KMS-11 (cell line): ENCODE data around the gene ZBED4.

Source experiments
- H2AFZ ChIP-seq: fragments of 200-600 bp; sonication (generic); 2 replicates; pipeline ENCODE4 v1.6.1; 2016; ENCODE audit warnings: antibody characterized with exemption, mixed run types, low read depth
- H3K27ac ChIP-seq: fragments of 200-600 bp; sonication (generic); 2 replicates; pipeline ENCODE4 v1.6.1; 2016; ENCODE audit warnings: mild to moderate bottlenecking, mixed run types
- H3K27me3 ChIP-seq: fragments of 200-600 bp; sonication (generic); 2 replicates; pipeline ENCODE4 v1.6.1; 2017; ENCODE audit warnings: mild to moderate bottlenecking, low read depth, mixed run types, moderate library complexity; ENCODE audit not compliant: insufficient read depth
- H3K36me3 ChIP-seq: fragments of 200-600 bp; sonication (generic); 2 replicates; pipeline ENCODE4 v1.6.1; 2017; ENCODE audit warnings: mild to moderate bottlenecking, mixed run types; ENCODE audit not compliant: insufficient read depth
- H3K4me1 ChIP-seq: fragments of 200-600 bp; sonication (generic); 2 replicates; pipeline ENCODE4 v1.6.1; 2016; ENCODE audit warnings: mild to moderate bottlenecking, low read depth, mixed run types; ENCODE audit not compliant: poor library complexity, severe bottlenecking
- H3K4me2 ChIP-seq: fragments of 200-600 bp; sonication (generic); 2 replicates; pipeline ENCODE4 v1.7.0; 2016; ENCODE audit warnings: mild to moderate bottlenecking, mixed run types
- H3K4me3 ChIP-seq: fragments of 200-600 bp; sonication (generic); IDR thresholded peaks from 2 replicates; pipeline ENCODE4 v1.6.1; 2017; ENCODE audit warnings: low read depth, low read length, mixed read lengths; ENCODE audit not compliant: insufficient read depth
- H3K79me2 ChIP-seq: fragments of 200-600 bp; sonication (generic); 2 replicates; pipeline ENCODE4 v1.6.1; 2016; ENCODE audit warnings: low read depth, mixed run types; ENCODE audit not compliant: insufficient read depth
- H3K9ac ChIP-seq: fragments of 200-600 bp; sonication (generic); 2 replicates; pipeline ENCODE4 v1.6.1; 2016; ENCODE audit warnings: mild to moderate bottlenecking, mixed run types
- H4K20me1 ChIP-seq: fragments of 200-600 bp; sonication (generic); 2 replicates; pipeline ENCODE4 v1.6.1; 2016; ENCODE audit warnings: mild to moderate bottlenecking, mixed run types; ENCODE audit not compliant: insufficient read depth
- CTCF ChIP-seq: fragments of 200-600 bp; sonication (generic); conservative IDR thresholded peaks from 2 replicates; pipeline ENCODE4 v1.6.1; 2017; ENCODE audit warnings: low read depth, mild to moderate bottlenecking, antibody characterized with exemption, low read length, moderate library complexity, mixed read lengths

ZBED4 gene

GRCh38 chr22:49897015-49897684, 43.5 kb downstream of the ZBED4 start:
- H3K27me3 ChIP-seq: no peaks in the 10 kb centered on the region
- no peak overlapping the region for H3K4me3 ChIP-seq
- no peaks in the 10 kb centered on the region for H4K20me1 ChIP-seq
- no peak for TF ChIP-seq CTCF
- H3K27ac ChIP-seq: no peak overlapping the region
- no peak overlapping the region for H2AFZ ChIP-seq
- H3K4me2 ChIP-seq: no peak overlapping the region
- no peaks in the 10 kb centered on the region for H3K79me2 ChIP-seq
- no peaks in the 10 kb centered on the region for H3K36me3 ChIP-seq
- no peak overlapping the region for H3K9ac ChIP-seq
- H3K4me1 ChIP-seq: no peaks in the 10 kb centered on the region

DNA sequence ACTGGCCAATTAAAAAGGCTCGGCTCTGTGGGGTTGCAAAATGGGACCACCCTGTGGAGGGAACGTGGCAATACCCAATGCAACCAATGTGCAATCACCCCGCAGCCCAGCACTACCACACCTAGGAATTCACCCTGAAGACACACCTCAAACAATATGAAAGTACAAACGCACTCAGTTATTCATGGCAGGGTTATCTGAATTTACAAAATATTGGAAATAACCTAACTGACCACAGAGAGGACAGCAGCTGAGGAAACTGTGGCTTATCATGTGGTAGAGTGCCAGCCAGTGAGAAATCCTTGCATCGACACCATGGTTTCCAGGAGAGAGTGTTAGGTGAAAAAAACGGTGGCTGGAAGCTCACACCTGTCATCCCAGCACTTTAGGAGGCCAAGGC, 45.9 kb downstream of the ZBED4 start:
- H3K9ac ChIP-seq: no peak overlapping the region
- TF ChIP-seq CTCF: no peak
- H3K4me1 ChIP-seq: no peaks in the 10 kb centered on the region

GRCh38 chr22:49900441-49901230, 47.0 kb downstream of the ZBED4 start:
- H3K4me1 ChIP-seq: no peaks in the 10 kb centered on the region
- H2AFZ ChIP-seq: no peak overlapping the region
- H3K79me2 ChIP-seq: no peaks in the 10 kb centered on the region
- no peak overlapping the region for H3K4me3 ChIP-seq
- TF ChIP-seq CTCF: no peak
- no peaks in the 10 kb centered on the region for H3K27me3 ChIP-seq
- H4K20me1 ChIP-seq: no peaks in the 10 kb centered on the region
- no peak overlapping the region for H3K27ac ChIP-seq
- H3K36me3 ChIP-seq: no peaks in the 10 kb centered on the region
- no peak overlapping the region for H3K9ac ChIP-seq
- H3K4me2 ChIP-seq: no peak overlapping the region

More for the DNA sequence above, 45.9 kb downstream of the ZBED4 start:
- H3K27ac ChIP-seq: no peak overlapping the region
- H2AFZ ChIP-seq: no peak overlapping the region
- no peak overlapping the region for H3K4me3 ChIP-seq
- H4K20me1 ChIP-seq: no peaks in the 10 kb centered on the region
- H3K79me2 ChIP-seq: no peaks in the 10 kb centered on the region
- H3K27me3 ChIP-seq: no peaks in the 10 kb centered on the region
- no peak overlapping the region for H3K4me2 ChIP-seq
- no peaks in the 10 kb centered on the region for H3K36me3 ChIP-seq

- Histone ChIP-seq H2AFZ (no peak overlapping the region), H3K36me3 (no peaks in the 10 kb centered on the region), H3K4me2 (no peak overlapping the region), H3K27ac (no peak overlapping the region), H3K27me3 (no peaks in the 10 kb centered on the region), H3K4me3 (no peak overlapping the region), H3K4me1 (no peaks in the 10 kb centered on the region), H4K20me1 (no peaks in the 10 kb centered on the region), H3K9ac (no peak overlapping the region), H3K79me2 (no peaks in the 10 kb centered on the region)
- no peak for TF ChIP-seq CTCF
These were observed 47.8 kb downstream of the ZBED4 start for GRCh38 chr22:49901457-49901856.
